Chondrocyte (in vitro differentiated cells): ENCODE data around the gene SMCO3. TPM values are rescaled to one million over a fixed set of nuclear protein-coding genes. Genes with fewer than 3 reads are reported as not detected.

ENCODE experiments used
- DNase-seq: peaks from one replicate; pipeline ENCODE4 v3.0.0; 2021; ENCODE audit warnings: mixed read lengths, low spot score
- H3K27ac Mint-ChIP-seq: one replicate; pipeline ENCODE4 v1.8.0; 2021; ENCODE audit warnings: mild to moderate bottlenecking, moderate library complexity, mixed read lengths; ENCODE audit not compliant: unreplicated experiment
- H3K27me3 Mint-ChIP-seq: 2 replicates; pipeline ENCODE4 v1.8.0; 2021; ENCODE audit warnings: low read depth, mixed read lengths
- H3K36me3 Mint-ChIP-seq: 2 replicates; pipeline ENCODE4 v1.8.0; 2021; ENCODE audit warnings: low read depth, mixed read lengths
- H3K4me1 Mint-ChIP-seq: 2 replicates; pipeline ENCODE4 v1.8.0; 2021; ENCODE audit warnings: low read depth, mild to moderate bottlenecking, mixed read lengths
- H3K4me3 Mint-ChIP-seq: one replicate; pipeline ENCODE4 v1.8.0; 2021; ENCODE audit warnings: mild to moderate bottlenecking, moderate library complexity, mixed read lengths; ENCODE audit not compliant: unreplicated experiment
- H3K9me3 Mint-ChIP-seq: 2 replicates; pipeline ENCODE4 v1.8.0; 2021; ENCODE audit warnings: low read depth, mixed read lengths
- long read RNA-seq: library from polyadenylated mRNA; stranded (forward); transcript quantifications from one replicate; pipeline ENCODE4 v2.0.0, GENCODE V29; 2021
- total RNA-seq: library from RNA; stranded (reverse); gene quantifications from 3 replicates; pipeline ENCODE4 v1.2.1, GENCODE V29; 2021
- TF ChIP-seq, protein P1 (sequence below): fragments of 200-600 bp; sonication (generic); IDR thresholded peaks from 2 replicates; pipeline ENCODE4 v1.5.0; 2021; ENCODE audit warnings: antibody characterized with exemption, mild to moderate bottlenecking, moderate library complexity

The SMCO3 gene
- total RNA-seq: 0.15 to 0.17 TPM in 2 of 3 replicates, not detected in the other
- long read RNA-seq, partial matches to known transcripts: 0 of 2 reads
- long read RNA-seq, other reads (novel, unspliced or antisense): 0 of 2 reads

DNA sequence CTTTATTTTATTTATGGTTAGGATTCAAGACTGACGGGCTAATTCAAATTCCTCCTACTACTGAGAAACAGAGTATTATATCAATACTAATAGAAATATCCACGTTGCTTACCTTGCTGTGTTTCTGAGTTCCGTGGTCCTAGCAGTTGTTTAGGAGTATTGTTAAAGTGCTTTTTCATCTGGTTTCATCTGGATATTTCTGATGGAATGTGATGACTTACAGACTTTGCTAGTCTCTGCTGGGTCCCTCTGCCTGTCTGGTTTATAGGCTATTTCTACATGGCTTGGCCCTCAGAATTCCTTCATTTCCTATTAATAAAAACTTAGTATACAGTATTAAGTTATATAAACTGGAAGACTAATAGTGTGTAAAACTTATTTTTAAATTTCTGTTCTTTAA is at the start of gene SMCO3:
Gene SMCO3, minus strand, starts transcription at position 169 of the 400 bp plus-strand sequence. CDS start 7,502 bp downstream, outside the sequence.
- TF ChIP-seq, protein P1, sequence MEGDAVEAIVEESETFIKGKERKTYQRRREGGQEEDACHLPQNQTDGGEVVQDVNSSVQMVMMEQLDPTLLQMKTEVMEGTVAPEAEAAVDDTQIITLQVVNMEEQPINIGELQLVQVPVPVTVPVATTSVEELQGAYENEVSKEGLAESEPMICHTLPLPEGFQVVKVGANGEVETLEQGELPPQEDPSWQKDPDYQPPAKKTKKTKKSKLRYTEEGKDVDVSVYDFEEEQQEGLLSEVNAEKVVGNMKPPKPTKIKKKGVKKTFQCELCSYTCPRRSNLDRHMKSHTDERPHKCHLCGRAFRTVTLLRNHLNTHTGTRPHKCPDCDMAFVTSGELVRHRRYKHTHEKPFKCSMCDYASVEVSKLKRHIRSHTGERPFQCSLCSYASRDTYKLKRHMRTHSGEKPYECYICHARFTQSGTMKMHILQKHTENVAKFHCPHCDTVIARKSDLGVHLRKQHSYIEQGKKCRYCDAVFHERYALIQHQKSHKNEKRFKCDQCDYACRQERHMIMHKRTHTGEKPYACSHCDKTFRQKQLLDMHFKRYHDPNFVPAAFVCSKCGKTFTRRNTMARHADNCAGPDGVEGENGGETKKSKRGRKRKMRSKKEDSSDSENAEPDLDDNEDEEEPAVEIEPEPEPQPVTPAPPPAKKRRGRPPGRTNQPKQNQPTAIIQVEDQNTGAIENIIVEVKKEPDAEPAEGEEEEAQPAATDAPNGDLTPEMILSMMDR: no peak
- peaks cover 8% of the 10 kb centered on the region for H3K9me3 Mint-ChIP-seq
- H3K27me3 Mint-ChIP-seq: no peaks in the 10 kb centered on the region
- DNase-seq: no peak
- no peak within 1 kb of the TSS for H3K4me3 Mint-ChIP-seq
- H3K27ac Mint-ChIP-seq: no peak within 1 kb of the TSS
- H3K4me1 Mint-ChIP-seq: no peaks in the 10 kb centered on the region
- H3K36me3 Mint-ChIP-seq: peaks cover 2% of the 10 kb centered on the region

DNA sequence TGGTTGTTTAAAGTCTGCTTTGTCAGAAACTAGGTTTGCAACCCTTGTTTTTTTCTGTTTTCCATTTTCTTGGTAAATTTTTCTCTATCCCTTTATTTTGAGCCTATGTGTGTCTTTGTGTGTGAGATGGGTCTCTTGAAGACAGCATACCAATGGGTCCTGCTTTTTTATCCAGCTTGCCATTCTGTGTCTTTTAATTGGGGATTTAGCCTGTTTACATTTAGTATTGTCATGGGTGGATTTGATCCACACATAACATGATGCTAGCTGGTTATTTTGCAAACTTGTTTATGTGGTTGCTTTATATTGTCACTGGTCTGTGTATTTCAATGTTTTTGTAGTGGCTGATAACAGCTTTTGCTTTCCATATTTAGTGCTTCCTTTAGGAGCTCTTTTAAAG is 46.5 kb upstream of the SMCO3 start:
- H3K4me1 Mint-ChIP-seq: peaks cover 6% of the 10 kb centered on the region
- no peak overlapping the region for H3K4me3 Mint-ChIP-seq
- DNase-seq: no peak
- no peak overlapping the region for H3K27ac Mint-ChIP-seq
- no peaks in the 10 kb centered on the region for H3K27me3 Mint-ChIP-seq
- H3K36me3 Mint-ChIP-seq: peaks cover 22% of the 10 kb centered on the region
- TF ChIP-seq, protein P1: no peak
- peaks cover 49% of the 10 kb centered on the region for H3K9me3 Mint-ChIP-seq

DNA sequence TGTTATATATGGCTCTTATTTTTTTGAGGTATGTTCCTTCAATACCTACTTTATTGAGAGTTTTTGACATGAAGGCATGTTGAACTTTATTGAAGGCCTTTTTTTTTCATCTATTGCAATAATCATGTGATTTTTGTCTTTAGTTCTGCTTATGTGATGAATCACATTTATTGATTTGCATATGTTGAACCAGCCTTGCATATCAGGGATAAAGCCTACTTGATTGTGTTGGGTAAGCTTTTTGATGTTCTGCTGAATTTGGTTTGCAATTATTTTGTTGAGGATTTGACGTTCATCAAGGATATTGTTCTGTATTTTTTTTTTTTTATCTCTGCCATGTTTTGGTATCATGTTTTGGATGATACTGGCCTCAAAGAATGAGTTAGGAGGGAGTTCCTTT is 44.5 kb upstream of the SMCO3 start:
- TF ChIP-seq, protein P1: no peak
- Mint-ChIP-seq H3K27me3 (no peaks in the 10 kb centered on the region), H3K36me3 (peaks cover 21% of the 10 kb centered on the region), H3K4me1 (peaks cover 18% of the 10 kb centered on the region), H3K9me3 (peaks cover 48% of the 10 kb centered on the region), H3K27ac (no peak overlapping the region), H3K4me3 (no peak overlapping the region)
- no peak for DNase-seq

DNA sequence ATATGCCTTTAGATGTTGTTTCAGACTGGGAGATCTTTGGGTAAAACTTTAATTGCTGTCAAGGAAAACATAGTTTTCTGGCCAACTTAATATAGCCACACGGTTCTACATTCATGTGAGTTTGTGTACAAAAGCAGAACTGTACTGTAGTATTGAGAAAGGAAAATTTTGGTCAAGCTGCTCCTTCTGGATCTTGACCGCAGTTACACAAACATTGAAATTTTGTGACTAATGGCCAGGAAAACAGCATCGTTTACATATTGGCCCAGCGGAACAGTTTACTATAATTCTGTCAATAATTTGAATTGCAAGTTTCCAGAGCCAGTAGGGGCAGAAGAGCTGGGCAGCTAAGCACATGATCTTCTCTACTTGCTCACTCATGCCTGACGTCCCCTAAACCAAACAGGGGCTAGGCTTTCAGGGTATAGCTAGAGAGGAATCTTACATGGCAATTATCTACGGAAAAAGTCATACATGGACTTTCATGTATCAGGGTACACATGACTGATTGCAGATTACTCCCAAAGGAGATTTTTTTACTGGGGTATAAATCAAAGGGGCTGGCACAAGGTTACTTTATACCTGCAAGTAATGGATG is 40.7 kb upstream of the SMCO3 start:
- H3K4me1 Mint-ChIP-seq: peaks cover 24% of the 10 kb centered on the region
- TF ChIP-seq, protein P1: no peak
- DNase-seq: no peak
- H3K36me3 Mint-ChIP-seq: peaks cover 12% of the 10 kb centered on the region
- peaks cover 31% of the 10 kb centered on the region for H3K9me3 Mint-ChIP-seq
- no peaks in the 10 kb centered on the region for H3K27me3 Mint-ChIP-seq
- peak overlapping the region; percentile 44 for H3K4me3 Mint-ChIP-seq
- H3K27ac Mint-ChIP-seq: peak overlapping the region; percentile 90

DNA sequence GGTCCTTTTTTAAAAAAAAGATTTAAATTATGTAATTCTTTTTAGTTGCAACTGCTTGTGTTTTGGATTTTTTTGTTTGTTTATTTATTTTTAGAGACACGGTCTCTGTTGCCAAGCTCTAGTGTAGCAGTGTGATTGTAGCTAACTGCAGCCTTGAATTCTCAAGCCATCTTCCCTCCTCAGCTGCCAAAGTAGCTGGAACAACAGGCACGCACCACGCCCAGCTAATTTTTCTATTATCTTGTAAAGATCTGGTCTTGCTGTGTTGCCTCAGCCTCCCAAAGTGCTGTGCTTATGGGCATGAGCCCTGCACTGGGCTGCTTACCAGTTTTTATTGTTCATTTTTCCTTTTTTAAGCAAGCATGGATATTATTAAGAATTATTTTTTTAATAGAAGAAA is 40.0 kb upstream of the SMCO3 start:
- Mint-ChIP-seq H3K4me3 (no peak overlapping the region), H3K9me3 (peaks cover 24% of the 10 kb centered on the region), H3K27me3 (no peaks in the 10 kb centered on the region), H3K36me3 (peaks cover 5% of the 10 kb centered on the region), H3K27ac (peak overlapping the region; percentile 22), H3K4me1 (peaks cover 31% of the 10 kb centered on the region)
- DNase-seq: no peak
- TF ChIP-seq, protein P1: no peak
